ENCODE data around the gene TAGLN2.
A peak's percentile ranks its signal among the peaks of the same experiment; 100 is the strongest.

TAGLN2 gene

GRCh38 chr1:159934136-159935039 is 9.1 kb upstream of the TAGLN2 start:
- no peak for DNase-seq

- DNase-seq, result no peak
Measured at GRCh38 chr1:159933347-159933746, 8.0 kb upstream of the TAGLN2 start.

GRCh38 chr1:159932296-159933285 is 7.3 kb upstream of the TAGLN2 start:
- no peak for DNase-seq

- no peak for DNase-seq
Measured at GRCh38 chr1:159931795-159932173, 6.5 kb upstream of the TAGLN2 start.

GRCh38 chr1:159931101-159931794 is 5.9 kb upstream of the TAGLN2 start:
- no peak for DNase-seq

- DNase-seq, result no peak
Measured at GRCh38 chr1:159930634-159931033, 5.3 kb upstream of the TAGLN2 start.

GRCh38 chr1:159930216-159930615 is 4.9 kb upstream of the TAGLN2 start:
- DNase-seq, result no peak

- DNase-seq, result no peak
Measured at GRCh38 chr1:159929155-159930051, 4.1 kb upstream of the TAGLN2 start.

- DNase-seq, result no peak
Measured at GRCh38 chr1:159928491-159929050, 3.3 kb upstream of the TAGLN2 start.

- DNase-seq, result no peak
Measured at GRCh38 chr1:159927849-159928431, 2.6 kb upstream of the TAGLN2 start.

- DNase-seq, result no peak
Measured at GRCh38 chr1:159927211-159927848, 2.0 kb upstream of the TAGLN2 start.

GRCh38 chr1:159925719-159926078 is 392 bp upstream of the TAGLN2 start:
- DNase-seq, result peak; percentile 52

- peak; percentile 74 for DNase-seq
Measured at GRCh38 chr1:159924025-159924790, 1.1 kb downstream of the TAGLN2 start.

GRCh38 chr1:159923203-159924024 is 1.9 kb downstream of the TAGLN2 start:
- peak; percentile 74 for DNase-seq

GRCh38 chr1:159922511-159923202 is 2.6 kb downstream of the TAGLN2 start:
- no peak for DNase-seq

GRCh38 chr1:159921700-159922504 is 3.4 kb downstream of the TAGLN2 start:
- DNase-seq, result no peak

- no peak for DNase-seq
Measured at GRCh38 chr1:159921251-159921650, 4.1 kb downstream of the TAGLN2 start.
